Kidney epithelial cell (primary cell): ENCODE data around the gene APC2. TPM values are rescaled to one million over a fixed set of nuclear protein-coding genes. Genes with fewer than 3 reads are reported as not detected.
A peak's percentile ranks its signal among the peaks of the same experiment; 100 is the strongest.

Experiments
- DNase-seq: peaks from one replicate; pipeline ENCODE4 v3.0.0-alpha.2; 2010; ENCODE audit warnings: low read depth
- H3K27me3 ChIP-seq: 2 replicates; pipeline ENCODE4 v1.6.0; 2011; ENCODE audit warnings: low read length; ENCODE audit not compliant: control insufficient read depth, insufficient read depth
- H3K36me3 ChIP-seq: 2 replicates; pipeline ENCODE4 v1.5.1; 2011; ENCODE audit warnings: low read length; ENCODE audit not compliant: control insufficient read depth, insufficient read depth
- H3K4me3 ChIP-seq: 2 replicates; pipeline ENCODE4 v1.5.1; 2011; ENCODE audit warnings: low read depth, mild to moderate bottlenecking, control low read depth, low read length
- CTCF ChIP-seq: IDR thresholded peaks from 2 replicates; pipeline ENCODE4 v1.5.1; 2011; ENCODE audit warnings: mild to moderate bottlenecking, moderate library complexity, low read length, control low read depth, inconsistent platforms; ENCODE audit not compliant: insufficient read depth, poor library complexity, severe bottlenecking
- total RNA-seq: library from RNA; depleted of rRNA; stranded (reverse); fragments of >200 nt; gene quantifications from 2 replicates; pipeline ENCODE4 v1.2.3, GENCODE V29; 2015

Gene APC2
- total RNA-seq, 1 donor from 2014 or later: not detected

GRCh38 chr19:1478934-1479707 lies 29.2 kb downstream of the APC2 start, which contains the start of gene C19orf25:
Gene C19orf25 (minus strand): TSS chr19:1479215. CDS start chr19:1478903, 312 bp downstream.
- Histone ChIP-seq H3K4me3 (peak within 1 kb of the TSS; percentile 90), H3K36me3 (no peaks in the 10 kb centered on the region), H3K27me3 (no peaks in the 10 kb centered on the region)
- TF ChIP-seq CTCF: no peak
- peak; percentile 68 for DNase-seq

- TF ChIP-seq CTCF: no peak
- no peak for DNase-seq
- Histone ChIP-seq H3K4me3 (no peak overlapping the region), H3K36me3 (no peaks in the 10 kb centered on the region), H3K27me3 (no peaks in the 10 kb centered on the region)
Measured at GRCh38 chr19:1481224-1481892, 31.4 kb downstream of the APC2 start.

- DNase-seq: no peak
- Histone ChIP-seq H3K36me3 (no peaks in the 10 kb centered on the region), H3K4me3 (no peak overlapping the region), H3K27me3 (no peaks in the 10 kb centered on the region)
- TF ChIP-seq CTCF: no peak
Measured at GRCh38 chr19:1481893-1482360, 32.0 kb downstream of the APC2 start.

- Histone ChIP-seq H3K36me3 (no peaks in the 10 kb centered on the region), H3K27me3 (no peaks in the 10 kb centered on the region), H3K4me3 (no peak overlapping the region)
- TF ChIP-seq CTCF: no peak
- DNase-seq: no peak
Measured at GRCh38 chr19:1482361-1483130, 32.6 kb downstream of the APC2 start.

- Histone ChIP-seq H3K27me3 (no peaks in the 10 kb centered on the region), H3K4me3 (no peak overlapping the region), H3K36me3 (no peaks in the 10 kb centered on the region)
- no peak for TF ChIP-seq CTCF
- DNase-seq: no peak
Measured at GRCh38 chr19:1483131-1483978, 33.4 kb downstream of the APC2 start.
